ENCODE data around the gene TMEM131L. TPM values are rescaled to one million over a fixed set of nuclear protein-coding genes. Genes with fewer than 3 reads are reported as not detected.

Gene TMEM131L
- total RNA-seq, 1 experiment from 2014 or later = 19.7 TPM

DNA sequence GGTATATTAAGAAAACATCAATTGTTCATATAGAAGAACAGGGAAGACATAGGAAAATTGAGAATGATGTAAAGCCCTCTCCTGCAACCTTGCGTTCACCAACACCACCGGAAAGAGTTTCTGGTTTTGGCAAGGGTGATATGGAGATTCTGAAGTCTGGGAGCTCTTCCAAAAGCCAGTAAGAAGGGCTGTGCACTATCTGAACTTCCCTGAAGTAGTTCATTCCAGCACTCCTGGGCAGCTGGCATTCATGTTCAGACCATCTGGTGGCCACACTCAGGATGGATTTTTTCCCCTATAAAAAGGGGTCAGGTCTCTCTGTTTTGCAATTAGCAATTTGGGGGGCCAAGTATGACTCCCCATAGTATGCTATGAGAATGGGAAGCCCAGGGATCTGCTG, 202.5 kb downstream of the TMEM131L start:
- H3K4me2 ChIP-seq (ENCODE audit: low read length) = no peak overlapping the region
- no peaks in the 10 kb centered on the region for H3K27me3 ChIP-seq (ENCODE audit: insufficient read depth, low read length)
- H3K4me3 ChIP-seq (replicated peaks in 1 of 2; ENCODE audit: low read depth in 1 of 2, low read length in 2 of 2) = no peak overlapping the region
- H3K4me1 ChIP-seq (ENCODE audit: control insufficient read depth in 1 of 2, insufficient read depth in 2 of 2, low read length in 2 of 2) = no peaks in the 10 kb centered on the region
- H3K9me3 ChIP-seq (ENCODE audit: control insufficient read depth in 1 of 2, insufficient read depth in 1 of 2, low read depth in 1 of 2, low read length in 2 of 2) = no peaks in the 10 kb centered on the region
- TF ChIP-seq CBX3 (IDR thresholded peaks at IDR 0.05; ENCODE audit: low read depth) (no peak), EGR1 (IDR thresholded peaks at IDR 0.05; ENCODE audit: low read depth) (no peak), ELF1 (IDR thresholded peaks at IDR 0.05; ENCODE audit: borderline replicate concordance, low read depth) (no peak), SP1 (IDR thresholded peaks at IDR 0.05; ENCODE audit: low read depth) (no peak), POLR2AphosphoS5 (IDR thresholded peaks at IDR 0.05; ENCODE audit: low read depth, low read length) (no peak), SIN3A (IDR thresholded peaks at IDR 0.05; ENCODE audit: low read depth) (no peak)
- TF ChIP-seq, protein P1, sequence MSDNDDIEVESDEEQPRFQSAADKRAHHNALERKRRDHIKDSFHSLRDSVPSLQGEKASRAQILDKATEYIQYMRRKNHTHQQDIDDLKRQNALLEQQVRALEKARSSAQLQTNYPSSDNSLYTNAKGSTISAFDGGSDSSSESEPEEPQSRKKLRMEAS (IDR thresholded peaks at IDR 0.05) = no peak
- TF ChIP-seq, protein P2, sequence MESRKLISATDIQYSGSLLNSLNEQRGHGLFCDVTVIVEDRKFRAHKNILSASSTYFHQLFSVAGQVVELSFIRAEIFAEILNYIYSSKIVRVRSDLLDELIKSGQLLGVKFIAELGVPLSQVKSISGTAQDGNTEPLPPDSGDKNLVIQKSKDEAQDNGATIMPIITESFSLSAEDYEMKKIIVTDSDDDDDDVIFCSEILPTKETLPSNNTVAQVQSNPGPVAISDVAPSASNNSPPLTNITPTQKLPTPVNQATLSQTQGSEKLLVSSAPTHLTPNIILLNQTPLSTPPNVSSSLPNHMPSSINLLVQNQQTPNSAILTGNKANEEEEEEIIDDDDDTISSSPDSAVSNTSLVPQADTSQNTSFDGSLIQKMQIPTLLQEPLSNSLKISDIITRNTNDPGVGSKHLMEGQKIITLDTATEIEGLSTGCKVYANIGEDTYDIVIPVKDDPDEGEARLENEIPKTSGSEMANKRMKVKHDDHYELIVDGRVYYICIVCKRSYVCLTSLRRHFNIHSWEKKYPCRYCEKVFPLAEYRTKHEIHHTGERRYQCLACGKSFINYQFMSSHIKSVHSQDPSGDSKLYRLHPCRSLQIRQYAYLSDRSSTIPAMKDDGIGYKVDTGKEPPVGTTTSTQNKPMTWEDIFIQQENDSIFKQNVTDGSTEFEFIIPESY (IDR thresholded peaks at IDR 0.05; ENCODE audit: extremely low read depth, insufficient replicate concordance, low read length) = no peak
- POLR2A ChIA-PET = no interaction called here
- DNase-seq (ENCODE audit: low read depth, low spot score) (no peak), ATAC-seq (no peak)
- H3K36me3 ChIP-seq (ENCODE audit: control insufficient read depth in 1 of 2, insufficient read depth in 2 of 2, low read length in 2 of 2) = no peaks in the 10 kb centered on the region
- H3K9me2 ChIP-seq (ENCODE audit: insufficient read depth) = no peaks in the 10 kb centered on the region; the same call in 1 of the 2 replicates
- RAD21 ChIA-PET (ENCODE audit: low non-redundant PET in 1 of 2, low total read pairs in 2 of 2, uncharacterized antibody in 2 of 2, unreplicated experiment in 2 of 2) = no interaction called here
- intact Hi-C loops (cut with micrococcal nuclease) = no loop called here
- H2AFZ ChIP-seq (ENCODE audit: low read depth, low read length, poor library complexity, severe bottlenecking) = no peak overlapping the region
- BruUV-seq (replicated peaks) = no TSS peak
- H3K27ac ChIP-seq (ENCODE audit: low read depth, low read length) = no peak overlapping the region
- no peaks in the 10 kb centered on the region for H3K79me2 ChIP-seq (ENCODE audit: insufficient read depth, low read length)
- no peak overlapping the region for H3K9ac ChIP-seq (ENCODE audit: low read length)
- CTCF ChIA-PET = no interaction called here
- H4K20me1 ChIP-seq (ENCODE audit: insufficient read depth) = no peaks in the 10 kb centered on the region

DNA sequence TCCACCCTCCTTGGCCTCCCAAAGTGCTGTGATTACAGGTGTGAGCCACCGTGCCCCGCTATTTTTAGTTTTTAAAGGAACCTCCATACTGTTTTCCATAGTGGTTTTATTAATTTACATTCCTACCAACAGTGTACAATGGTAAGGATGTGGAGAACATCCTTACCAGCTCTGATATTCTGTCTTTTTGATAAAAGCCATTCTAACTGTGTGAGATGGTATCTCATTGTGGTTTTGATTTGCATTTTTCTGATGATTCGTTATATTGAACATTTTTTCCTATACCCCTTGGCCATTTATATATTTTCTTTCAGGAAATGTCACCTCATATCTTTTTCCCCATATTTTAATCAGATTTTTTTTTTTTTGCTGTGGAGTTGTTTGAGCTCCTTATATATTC, 203.7 kb downstream of the TMEM131L start:
- Histone ChIP-seq H2AFZ (ENCODE audit: low read depth, low read length, poor library complexity, severe bottlenecking) (no peak overlapping the region), H3K9me2 (ENCODE audit: insufficient read depth) (no peaks in the 10 kb centered on the region; the same call in 1 of the 2 replicates), H3K79me2 (ENCODE audit: insufficient read depth, low read length) (no peaks in the 10 kb centered on the region), H3K9me3 (ENCODE audit: control insufficient read depth in 1 of 2, insufficient read depth in 1 of 2, low read depth in 1 of 2, low read length in 2 of 2) (no peaks in the 10 kb centered on the region), H3K4me1 (ENCODE audit: control insufficient read depth in 1 of 2, insufficient read depth in 2 of 2, low read length in 2 of 2) (no peaks in the 10 kb centered on the region), H3K4me3 (replicated peaks in 1 of 2; ENCODE audit: low read depth in 1 of 2, low read length in 2 of 2) (no peak overlapping the region), H4K20me1 (ENCODE audit: insufficient read depth) (no peaks in the 10 kb centered on the region), H3K27me3 (ENCODE audit: insufficient read depth, low read length) (no peaks in the 10 kb centered on the region), H3K36me3 (ENCODE audit: control insufficient read depth in 1 of 2, insufficient read depth in 2 of 2, low read length in 2 of 2) (no peaks in the 10 kb centered on the region), H3K9ac (ENCODE audit: low read length) (no peak overlapping the region), H3K27ac (ENCODE audit: low read depth, low read length) (no peak overlapping the region), H3K4me2 (ENCODE audit: low read length) (no peak overlapping the region)
- DNase-seq (ENCODE audit: low read depth, low spot score) (no peak), ATAC-seq (no peak)
- TF ChIP-seq RAD21 (IDR thresholded peaks at IDR 0.05; ENCODE audit: low read depth) (no peak), POLR2A (IDR thresholded peaks at IDR 0.05; ENCODE audit: borderline replicate concordance, extremely low read depth, insufficient read depth, insufficient read length) (no peak), EZH2phosphoT487 (IDR thresholded peaks at IDR 0.05; ENCODE audit: borderline replicate concordance) (no peak)
- TF ChIP-seq, protein P2 (IDR thresholded peaks at IDR 0.05; ENCODE audit: extremely low read depth, insufficient replicate concordance, low read length) = no peak
- TF ChIP-seq, protein P3, sequence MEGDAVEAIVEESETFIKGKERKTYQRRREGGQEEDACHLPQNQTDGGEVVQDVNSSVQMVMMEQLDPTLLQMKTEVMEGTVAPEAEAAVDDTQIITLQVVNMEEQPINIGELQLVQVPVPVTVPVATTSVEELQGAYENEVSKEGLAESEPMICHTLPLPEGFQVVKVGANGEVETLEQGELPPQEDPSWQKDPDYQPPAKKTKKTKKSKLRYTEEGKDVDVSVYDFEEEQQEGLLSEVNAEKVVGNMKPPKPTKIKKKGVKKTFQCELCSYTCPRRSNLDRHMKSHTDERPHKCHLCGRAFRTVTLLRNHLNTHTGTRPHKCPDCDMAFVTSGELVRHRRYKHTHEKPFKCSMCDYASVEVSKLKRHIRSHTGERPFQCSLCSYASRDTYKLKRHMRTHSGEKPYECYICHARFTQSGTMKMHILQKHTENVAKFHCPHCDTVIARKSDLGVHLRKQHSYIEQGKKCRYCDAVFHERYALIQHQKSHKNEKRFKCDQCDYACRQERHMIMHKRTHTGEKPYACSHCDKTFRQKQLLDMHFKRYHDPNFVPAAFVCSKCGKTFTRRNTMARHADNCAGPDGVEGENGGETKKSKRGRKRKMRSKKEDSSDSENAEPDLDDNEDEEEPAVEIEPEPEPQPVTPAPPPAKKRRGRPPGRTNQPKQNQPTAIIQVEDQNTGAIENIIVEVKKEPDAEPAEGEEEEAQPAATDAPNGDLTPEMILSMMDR (IDR thresholded peaks at IDR 0.05 in 2 of 3, conservative IDR thresholded peaks at IDR 0.05 in 1 of 3; ENCODE audit: borderline replicate concordance in 1 of 3, insufficient read depth in 1 of 3, low read depth in 2 of 3, low read length in 2 of 3) = no peak
- TF ChIP-seq, protein P1 (IDR thresholded peaks at IDR 0.05) = no peak
- CTCF ChIA-PET = interaction anchor here (0.7 to 1.5 kb wide), 3 partner anchors 21 to 1026 kb away, joined by 3 to 4 read pairs (median 3); no protein-coding TSS in a partner anchor
- intact Hi-C loops (cut with micrococcal nuclease) = no loop called here
- RAD21 ChIA-PET (ENCODE audit: low non-redundant PET in 1 of 2, low total read pairs in 2 of 2, uncharacterized antibody in 2 of 2, unreplicated experiment in 2 of 2) = no interaction called here
- POLR2A ChIA-PET = no interaction called here
- no TSS peak for BruUV-seq (replicated peaks)
